ENCODE measurements around the gene IRX6. TPM values are rescaled to one million over a fixed set of nuclear protein-coding genes. Genes with fewer than 3 reads are reported as not detected.

The IRX6 gene
- total RNA-seq, 1 donor from 2014 or later: not detected

Other genes with a start within 250 kb of the IRX6 start
- gene MMP2, start 155.0 kb downstream of the IRX6 start, total RNA-seq: 5.8 and 12.4 TPM in 2 replicates
- gene LPCAT2, start 184.9 kb downstream of the IRX6 start, total RNA-seq: 11.8 TPM in 2 replicates
- 29.2 and 103 TPM in 2 replicates for gene CAPNS2, start 242.5 kb downstream of the IRX6 start, total RNA-seq

All from bronchial epithelial cell (primary cell).